Breast epithelium (tissue), 4 donors: ENCODE data around the gene IGF2. TPM values are rescaled to one million over a fixed set of nuclear protein-coding genes. Genes with fewer than 3 reads are reported as not detected.

ENCODE experiments used
- DNase-seq, 2 donors: peaks; one replicate each; pipeline ENCODE4 v3.0.0-alpha.2; 2019; ENCODE audit warnings: low spot score in 2 of 2
- H3K27ac ChIP-seq, 2 donors: fragments of 200-600 bp; sonication (generic) in 1 of 2; one replicate each; pipeline ENCODE4 v1.5.1; 2016 to 2019; ENCODE audit warnings: mild to moderate bottlenecking in 1 of 2
- H3K27me3 ChIP-seq, 2 donors: fragments of 200-600 bp; sonication (generic) in 1 of 2; one replicate each; pipeline versions ENCODE4 v1.5.1 to v1.6.0; 2017 to 2019; ENCODE audit warnings: control low read depth in 1 of 2, mild to moderate bottlenecking in 1 of 2
- H3K36me3 ChIP-seq: fragments of 200-600 bp; one replicate; pipeline ENCODE4 v1.5.1; 2019
- H3K4me1 ChIP-seq, 2 donors: fragments of 200-600 bp; sonication (generic); one replicate each; pipeline ENCODE4 v1.5.1; 2016 to 2019; ENCODE audit warnings: control low read depth in 1 of 2
- H3K4me3 ChIP-seq, 3 donors: fragments of 200-600 bp; sonication (generic); 1 replicate in 2 of 3; 2 replicates in 1 of 3; pipeline ENCODE4 v1.5.1; 2016 to 2019; ENCODE audit warnings: mild to moderate bottlenecking in 3 of 3, moderate library complexity in 2 of 3
- H3K9me3 ChIP-seq, 2 donors: fragments of 200-600 bp; sonication (generic) in 1 of 2; one replicate each; pipeline ENCODE4 v1.5.1; 2016 to 2019; ENCODE audit warnings: control low read depth in 1 of 2
- POLR2A ChIP-seq: fragments of 450-650 bp; IDR thresholded peaks from one replicate; pipeline ENCODE4 v1.6.1; 2016; ENCODE audit warnings: antibody characterized with exemption, mild to moderate bottlenecking, moderate library complexity
- POLR2AphosphoS5 ChIP-seq, 3 donors: sonication (generic); formaldehyde crosslinking; IDR thresholded peaks; one replicate each; pipeline ENCODE4 v1.6.1; 2017; ENCODE audit warnings: antibody characterized with exemption in 3 of 3
- intact Hi-C: fragments of 100-400 bp; cut with DNase I; formaldehyde crosslinking; loops from one replicate; pipeline ENCODE4 v1.15.1; 2023; ENCODE audit warnings: low total_unique reads
- total RNA-seq, 3 donors: library from RNA; depleted of rRNA; stranded (reverse); fragments of >200 nt; gene quantifications; one replicate each; pipeline ENCODE4 v1.1.0, GENCODE V29; 2016
- TF ChIP-seq, protein P1 (sequence below), 3 donors: fragments of 450-650 bp; IDR thresholded peaks; one replicate each; pipeline ENCODE4 v1.5.1; 2016 to 2017; ENCODE audit warnings: antibody characterized with exemption in 3 of 3, mild to moderate bottlenecking in 3 of 3, moderate library complexity in 3 of 3

The IGF2 gene
- total RNA-seq, 3 donors from 2014 or later, result 13.6 to 65.7 (median 65.2) TPM

DNA sequence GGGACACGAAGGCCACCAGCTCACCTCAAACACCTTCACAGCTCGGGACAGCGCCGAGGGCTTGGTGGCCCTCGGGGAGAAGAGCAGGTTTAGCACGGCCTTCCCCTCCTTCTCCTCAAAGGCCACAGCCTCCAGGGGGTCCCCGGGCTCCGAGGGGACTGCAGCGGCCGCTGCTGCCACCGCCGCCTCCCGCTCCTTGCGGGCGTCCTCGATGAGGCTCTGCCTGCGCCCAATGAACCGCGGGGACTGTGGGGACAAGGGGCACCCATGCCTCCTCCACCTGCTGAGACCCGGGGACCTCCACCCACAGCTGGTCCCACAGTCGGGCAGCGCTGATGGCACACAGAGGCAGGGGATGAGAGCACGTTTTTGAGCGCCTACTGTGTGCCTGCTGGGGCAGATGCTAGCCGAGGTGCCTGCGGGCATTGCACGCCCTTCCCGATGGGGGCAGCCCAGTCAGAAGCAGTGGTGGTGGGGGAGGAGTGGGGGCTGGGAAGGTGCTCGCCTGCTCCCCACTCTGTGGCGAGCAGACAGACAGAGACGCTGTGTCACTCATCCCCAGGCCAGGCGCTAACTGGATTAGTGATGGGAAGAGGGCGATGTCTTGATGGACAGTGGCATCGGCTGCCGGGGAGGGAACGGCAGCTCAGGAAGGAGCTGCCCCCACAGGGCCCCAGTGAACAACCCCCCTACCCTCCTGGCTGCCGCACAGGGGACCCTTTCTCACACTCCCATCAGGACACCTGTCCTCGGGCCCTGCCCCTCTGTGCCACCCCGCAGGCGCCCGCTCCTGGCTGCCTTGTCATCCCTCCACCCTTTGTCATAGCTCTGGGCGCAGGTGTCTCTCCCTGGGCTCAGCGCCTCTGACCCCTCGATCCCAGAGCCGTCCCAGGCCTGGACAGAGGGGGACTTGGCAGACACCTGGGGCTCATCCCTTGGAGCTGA lies 30.7 kb upstream of the IGF2 start:
- Histone ChIP-seq H3K36me3 (no peaks in the 10 kb centered on the region), H3K4me3 (no peak overlapping the region), H3K27ac (no peak overlapping the region), H3K4me1 (no peaks in the 10 kb centered on the region), H3K27me3 (peaks cover 4 to 39% of the 10 kb centered on the region in 2 donors), H3K9me3 (no peaks in the 10 kb centered on the region)
- TF ChIP-seq POLR2A, result no peak
- no peak for TF ChIP-seq POLR2AphosphoS5 (IDR thresholded peaks at IDR 0.05)
- TF ChIP-seq, protein P1, sequence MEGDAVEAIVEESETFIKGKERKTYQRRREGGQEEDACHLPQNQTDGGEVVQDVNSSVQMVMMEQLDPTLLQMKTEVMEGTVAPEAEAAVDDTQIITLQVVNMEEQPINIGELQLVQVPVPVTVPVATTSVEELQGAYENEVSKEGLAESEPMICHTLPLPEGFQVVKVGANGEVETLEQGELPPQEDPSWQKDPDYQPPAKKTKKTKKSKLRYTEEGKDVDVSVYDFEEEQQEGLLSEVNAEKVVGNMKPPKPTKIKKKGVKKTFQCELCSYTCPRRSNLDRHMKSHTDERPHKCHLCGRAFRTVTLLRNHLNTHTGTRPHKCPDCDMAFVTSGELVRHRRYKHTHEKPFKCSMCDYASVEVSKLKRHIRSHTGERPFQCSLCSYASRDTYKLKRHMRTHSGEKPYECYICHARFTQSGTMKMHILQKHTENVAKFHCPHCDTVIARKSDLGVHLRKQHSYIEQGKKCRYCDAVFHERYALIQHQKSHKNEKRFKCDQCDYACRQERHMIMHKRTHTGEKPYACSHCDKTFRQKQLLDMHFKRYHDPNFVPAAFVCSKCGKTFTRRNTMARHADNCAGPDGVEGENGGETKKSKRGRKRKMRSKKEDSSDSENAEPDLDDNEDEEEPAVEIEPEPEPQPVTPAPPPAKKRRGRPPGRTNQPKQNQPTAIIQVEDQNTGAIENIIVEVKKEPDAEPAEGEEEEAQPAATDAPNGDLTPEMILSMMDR (IDR thresholded peaks at IDR 0.05), result no peak
- intact Hi-C loops, result no loop called here
- DNase-seq, result no peak

DNA sequence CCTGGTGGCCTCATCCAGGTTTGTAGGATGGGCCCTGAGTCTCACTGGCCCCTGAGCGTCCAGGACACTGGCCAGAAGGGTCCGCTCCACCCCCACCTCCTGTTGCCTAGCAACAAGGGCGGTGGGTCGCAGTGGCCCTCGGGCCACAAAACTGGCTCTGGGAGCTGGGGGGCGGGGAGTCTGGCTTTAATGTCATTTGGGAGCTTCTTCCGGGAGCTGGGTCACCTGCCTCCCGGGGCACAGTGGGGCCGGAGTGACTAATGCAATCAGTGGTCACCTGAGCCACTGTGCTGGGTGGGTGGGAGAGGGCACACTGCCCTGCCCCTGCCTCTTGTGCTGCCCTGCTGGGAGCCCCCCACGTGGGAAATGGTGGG lies 29.8 kb upstream of the IGF2 start:
- no peak for DNase-seq
- peak overlapping the region in 1 of 2 donors; percentile 61 for H3K27ac ChIP-seq
- TF ChIP-seq POLR2AphosphoS5 (IDR thresholded peaks at IDR 0.05) (no peak), POLR2A (no peak)
- TF ChIP-seq, protein P1 (IDR thresholded peaks at IDR 0.05), result no peak
- H3K36me3 ChIP-seq, result no peaks in the 10 kb centered on the region
- H3K9me3 ChIP-seq, result no peaks in the 10 kb centered on the region
- H3K4me3 ChIP-seq, result no peak overlapping the region
- no peaks in the 10 kb centered on the region for H3K4me1 ChIP-seq
- intact Hi-C loops, result no loop called here
- H3K27me3 ChIP-seq, result peaks cover 4 to 42% of the 10 kb centered on the region in 2 donors

DNA sequence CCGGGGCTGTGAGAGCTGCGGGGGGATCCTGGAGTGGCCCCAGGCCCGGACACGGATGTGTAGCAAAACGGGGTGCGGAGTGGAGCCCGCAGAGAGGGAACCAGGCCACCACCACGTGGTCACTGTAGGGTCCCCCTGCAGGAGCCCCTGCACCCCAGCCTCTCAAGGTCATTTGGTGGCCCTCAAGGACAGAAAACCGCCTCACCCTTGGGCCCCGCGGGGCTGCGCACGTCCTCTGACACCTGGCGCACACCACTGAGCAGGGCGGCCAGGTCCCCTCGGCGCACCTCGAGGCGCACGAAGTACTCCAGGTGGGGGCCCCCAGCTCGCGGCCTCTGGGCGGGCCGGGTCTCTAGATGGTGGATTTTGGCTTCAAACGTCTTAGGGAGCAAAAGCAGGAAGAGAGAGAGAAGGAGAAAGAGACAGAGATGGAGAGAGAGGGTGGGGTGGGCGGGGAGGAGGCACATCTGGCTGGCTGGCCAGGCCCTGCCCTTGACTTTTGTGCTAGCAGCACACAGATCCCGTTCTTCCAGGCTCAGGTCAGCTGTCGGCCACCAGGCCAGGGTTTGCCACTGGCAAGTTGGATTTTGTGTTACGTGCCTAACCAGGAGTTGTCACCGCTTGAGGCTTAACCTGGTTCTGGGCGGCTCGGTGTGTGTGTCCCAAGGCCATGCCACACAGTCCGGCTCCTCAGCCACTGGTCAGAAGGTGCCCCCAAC lies 29.3 kb upstream of the IGF2 start:
- H3K36me3 ChIP-seq, result no peaks in the 10 kb centered on the region
- peak overlapping the region in 1 of 2 donors; percentile 61 for H3K27ac ChIP-seq
- no peak for DNase-seq
- H3K27me3 ChIP-seq, result peaks cover 4 to 42% of the 10 kb centered on the region in 2 donors
- TF ChIP-seq, protein P1 (IDR thresholded peaks at IDR 0.05), result no peak
- TF ChIP-seq POLR2A (no peak), POLR2AphosphoS5 (IDR thresholded peaks at IDR 0.05) (no peak)
- no peak overlapping the region for H3K4me3 ChIP-seq
- no peaks in the 10 kb centered on the region for H3K4me1 ChIP-seq
- intact Hi-C loops, result no loop called here
- H3K9me3 ChIP-seq, result no peaks in the 10 kb centered on the region

DNA sequence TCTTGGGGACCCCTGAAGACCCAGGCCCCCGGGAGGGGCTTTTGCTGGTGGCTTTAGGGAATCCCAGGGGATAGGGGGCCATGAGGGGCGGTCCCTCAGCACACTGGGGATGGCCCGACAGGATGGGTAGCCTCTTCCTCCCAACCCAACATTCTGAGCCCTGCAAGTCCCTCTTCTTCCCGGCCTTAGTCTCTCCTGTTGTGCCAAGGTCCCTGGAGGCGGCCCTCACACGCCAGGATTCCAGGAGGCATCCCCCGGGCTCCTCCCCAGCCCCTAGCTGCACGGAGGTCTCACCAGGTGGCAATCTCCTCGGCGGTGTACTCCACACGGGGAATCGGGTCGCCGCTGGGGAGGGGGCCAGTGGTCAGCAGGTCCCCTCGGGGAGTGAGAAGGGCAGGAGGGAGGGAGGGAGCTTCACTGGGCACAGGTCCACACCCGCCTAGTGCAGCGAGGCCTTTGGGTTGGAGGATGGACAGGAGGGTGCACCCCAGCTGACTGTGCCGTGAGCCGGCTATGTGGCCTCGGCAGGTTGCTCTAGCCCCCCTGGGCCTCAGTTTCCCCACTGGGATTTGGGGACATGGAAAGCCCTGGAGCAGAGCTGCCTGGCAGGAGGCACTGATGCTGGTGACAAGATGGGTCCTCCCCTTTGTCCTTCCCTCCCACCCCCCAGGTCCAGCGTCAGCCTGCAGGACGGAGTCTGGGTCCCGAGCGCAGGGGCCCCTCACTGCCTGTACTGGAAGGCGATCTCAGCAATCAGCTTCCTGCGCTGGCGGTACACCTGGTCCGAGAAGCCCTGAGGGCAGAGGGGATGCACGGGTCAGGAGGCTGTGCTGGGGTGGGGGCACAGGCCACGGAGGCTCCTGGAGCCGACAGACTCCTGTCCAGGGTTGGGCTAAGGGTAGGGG lies 28.2 kb upstream of the IGF2 start:
- intact Hi-C loops, result no loop called here
- H3K27ac ChIP-seq, result no peak overlapping the region
- no peaks in the 10 kb centered on the region for H3K4me1 ChIP-seq
- no peaks in the 10 kb centered on the region for H3K9me3 ChIP-seq
- peaks cover 4 to 48% of the 10 kb centered on the region in 2 donors for H3K27me3 ChIP-seq
- no peak for DNase-seq
- no peak overlapping the region for H3K4me3 ChIP-seq
- no peaks in the 10 kb centered on the region for H3K36me3 ChIP-seq
- TF ChIP-seq, protein P1 (IDR thresholded peaks at IDR 0.05), result no peak
